GM21381 (cell line): ENCODE results near the gene SPDYE17.
"Not testable (repeated sequence)": the region's sequence is repeated elsewhere in the genome, so short reads cannot be mapped to it uniquely, and the experiment has no call there.

Experiments used
- ATAC-seq: cut with Tn5 transposase; IDR thresholded peaks from one replicate; pipeline ENCODE4 v1.9.1; 2021; ENCODE audit warnings: mild to moderate bottlenecking, moderate library complexity; ENCODE audit not compliant: unreplicated experiment

The SPDYE17 gene

DNA sequence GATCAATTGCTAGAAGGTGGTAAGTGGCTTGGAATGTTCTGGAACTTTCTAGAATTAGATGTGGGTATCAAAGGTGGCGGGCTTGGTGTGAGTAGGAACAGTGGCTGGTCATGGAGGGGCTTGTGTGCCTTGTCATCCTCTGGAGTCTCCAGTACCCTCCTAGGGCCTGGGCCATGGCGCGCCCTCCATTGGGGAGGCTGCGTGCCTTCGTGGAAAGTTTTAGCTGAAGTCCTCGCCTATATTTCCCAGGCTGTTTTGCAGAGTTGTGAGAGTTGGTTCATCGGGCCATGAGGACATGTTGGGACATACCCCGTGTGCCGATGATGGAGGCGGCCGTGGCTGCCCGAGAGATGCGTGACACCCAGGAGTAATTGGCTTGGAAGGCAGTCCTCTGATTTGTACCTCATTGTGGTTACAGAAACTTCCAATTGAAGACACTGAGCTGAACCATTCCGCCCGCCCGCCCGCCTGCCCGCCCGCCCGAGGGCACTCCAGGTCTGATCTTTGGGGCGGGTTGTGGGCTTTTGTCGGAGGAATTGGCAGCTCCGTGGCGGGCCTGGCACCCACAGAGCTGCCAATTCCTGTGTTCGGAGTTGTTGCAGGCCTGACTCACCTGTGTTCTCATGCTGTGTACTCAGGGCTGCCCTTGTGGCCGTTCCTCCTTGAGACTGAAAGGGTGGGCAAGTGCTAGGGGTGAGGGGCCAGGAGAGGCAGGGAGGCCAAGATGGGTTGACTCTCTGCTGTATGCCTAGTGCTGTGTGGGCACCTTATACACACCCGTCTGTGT is 57.2 kb downstream of the SPDYE17 start:
- ATAC-seq: not testable (repeated sequence)

DNA sequence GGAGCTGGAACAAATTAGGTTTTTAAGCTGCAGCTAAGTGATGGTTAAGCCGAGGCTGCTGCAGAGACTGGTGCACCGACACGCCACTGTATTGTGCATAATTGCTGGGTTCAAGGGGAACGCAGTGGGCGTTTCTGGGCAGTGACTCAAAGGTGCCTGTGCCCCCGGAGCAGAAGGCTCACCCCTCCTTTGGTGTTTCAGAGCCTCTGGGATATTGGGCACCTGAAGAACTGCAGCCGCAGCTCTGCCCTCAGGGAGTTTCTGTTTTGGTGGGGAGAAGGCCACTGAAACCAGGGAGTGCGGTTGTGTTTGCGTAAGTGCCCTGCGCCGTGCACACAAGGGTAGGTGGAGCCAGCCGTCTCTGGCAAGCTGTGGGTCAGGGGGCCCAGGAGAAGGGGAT is 57.8 kb downstream of the SPDYE17 start:
- not testable (repeated sequence) for ATAC-seq

DNA sequence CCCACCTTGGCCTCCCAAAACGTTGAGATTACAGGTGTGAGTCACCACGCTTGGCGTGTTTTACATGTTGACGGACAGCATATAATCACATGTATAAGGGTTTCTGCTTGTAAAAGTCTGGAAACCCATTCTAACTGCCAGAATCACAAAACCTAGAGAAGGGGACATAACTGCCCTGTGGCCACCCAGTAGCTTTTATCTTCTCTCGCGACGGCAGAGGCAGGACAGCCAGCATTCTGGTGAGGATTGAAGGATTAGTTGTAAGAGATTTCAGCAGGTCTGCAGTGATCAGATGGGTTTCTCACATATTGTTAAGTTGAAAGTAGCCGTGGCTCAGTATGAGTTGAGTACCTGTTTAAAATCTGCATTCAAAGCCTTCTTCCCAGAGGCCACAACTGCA is 59.8 kb downstream of the SPDYE17 start:
- ATAC-seq: not testable (repeated sequence)
